ENCODE results near the gene CCL19. TPM values are rescaled to one million over a fixed set of nuclear protein-coding genes. Genes with fewer than 3 reads are reported as not detected.

The CCL19 gene
- total and polyA plus RNA-seq, 2 of the 8 experiments (the other 6 are each of a cell fraction or from before 2014, with no cell fraction given) = not detected

- WGBS, 2 experiments (ENCODE audit: extremely low coverage in 1 of 2, insufficient coverage in 1 of 2, insufficient read length in 1 of 2, insufficient replicate concordance in 2 of 2, low coverage in 1 of 2, low lambda C conversion rate in 2 of 2, missing lambda C conversion rate in 1 of 2) = 94% methylated on average over 4 of the region's 4 CpGs; no CpG with 5 or more reads in 1 of the 2 experiments
- no peak overlapping the region for H3K23ac ChIP-seq (ENCODE audit: insufficient read length)
These were observed 6.3 kb downstream of the CCL19 start for GRCh38 chr9:34684816-34685215.

More at GRCh38 chr9:34684816-34685215, 6.3 kb downstream of the CCL19 start:
- no peak overlapping the region for H3K4me2 ChIP-seq (ENCODE audit: insufficient read depth in 1 of 2, low read depth in 2 of 2, low read length in 2 of 2)
- no peak overlapping the region for H3K9ac ChIP-seq (replicated peaks in 1 of 4; ENCODE audit: extremely low read depth in 1 of 4, low read depth in 3 of 4, low read length in 3 of 4)
- no peaks in the 10 kb centered on the region for H3K79me1 ChIP-seq (ENCODE audit: low read depth, low read length)
- H3K14ac ChIP-seq (ENCODE audit: insufficient read length) = no peak overlapping the region
- POLR2A ChIA-PET (ENCODE audit: partially characterized antibody) = no interaction called here
- no peak overlapping the region for H2BK120ac ChIP-seq (replicated peaks; ENCODE audit: low read depth, low read length)
- H3K23me2 ChIP-seq (ENCODE audit: low read depth, low read length) = no peaks in the 10 kb centered on the region; the same call in 1 of the 2 replicates
- H2BK5ac ChIP-seq (ENCODE audit: low read depth, low read length) = no peak overlapping the region
- TF ChIP-seq TBP (IDR thresholded peaks at IDR 0.05; ENCODE audit: low read depth, low read length) (no peak), HDAC6 (IDR thresholded peaks at IDR 0.05; ENCODE audit: low read depth, low read length) (no peak), SIRT6 (IDR thresholded peaks at IDR 0.05; ENCODE audit: low read length) (no peak), NANOG (IDR thresholded peaks at IDR 0.05; ENCODE audit: insufficient read depth, low read depth, low read length, poor library complexity, severe bottlenecking) (no peak), PHF8 (conservative IDR thresholded peaks at IDR 0.05; ENCODE audit: low read depth, low read length) (no peak), CBX8 (IDR thresholded peaks at IDR 0.05; ENCODE audit: borderline replicate concordance, low read depth, low read length) (no peak), TAF1 (IDR thresholded peaks at IDR 0.05; ENCODE audit: low read depth, low read length) (no peak)
- H2BK12ac ChIP-seq (ENCODE audit: low read depth, low read length) = no peak overlapping the region
- H3K27ac ChIP-seq (ENCODE audit: low read depth, low read length) = no peak overlapping the region
- DNase-seq (ENCODE audit: low read depth in 1 of 2, low spot score in 2 of 2) = no peak
- H2AFZ ChIP-seq (ENCODE audit: low read length) = no peak overlapping the region
- no peak overlapping the region for H2BK15ac ChIP-seq (ENCODE audit: low read length)
- H4K91ac ChIP-seq (replicated peaks; ENCODE audit: insufficient read length, low read length) = no peak overlapping the region
- peaks cover 0 to 3% (median 1%) of the 10 kb centered on the region in 4 experiments; a peak in 2 of 7 replicates for H3K4me1 ChIP-seq (replicated peaks in 1 of 4; ENCODE audit: control insufficient read depth in 3 of 4, insufficient read depth in 4 of 4, low read length in 3 of 4)
- H4K8ac ChIP-seq (ENCODE audit: extremely low read depth, insufficient read depth, low read length) = no peak overlapping the region
- FAIRE-seq = no peak
- no peaks in the 10 kb centered on the region for H4K20me1 ChIP-seq (replicated peaks in 1 of 2; ENCODE audit: control insufficient read depth in 1 of 2, insufficient read depth in 2 of 2, low read length in 2 of 2)
- no peak overlapping the region for H3K18ac ChIP-seq (ENCODE audit: extremely low read depth, low read length)
- H3K27me3 ChIP-seq (replicated peaks in 1 of 4; ENCODE audit: control insufficient read depth in 3 of 4, extremely low read depth in 1 of 4, insufficient read depth in 3 of 4, low read length in 3 of 4) = no peaks in the 10 kb centered on the region
- no peak overlapping the region for H3K4ac ChIP-seq (replicated peaks; ENCODE audit: insufficient read length, low read depth, low read length)
- no peaks in the 10 kb centered on the region for H3K36me3 ChIP-seq (ENCODE audit: control insufficient read depth in 2 of 4, insufficient read depth in 4 of 4, low read length in 3 of 4)
- no peak overlapping the region for H3K4me3 ChIP-seq (ENCODE audit: extremely low read depth in 1 of 4, insufficient read depth in 2 of 4, low read depth in 3 of 4, low read length in 4 of 4)
- no peak overlapping the region for H2BK20ac ChIP-seq (ENCODE audit: low read length)
- no peak overlapping the region for H3K56ac ChIP-seq (replicated peaks; ENCODE audit: insufficient read length, low read depth, low read length)
- no peak overlapping the region for H2AK5ac ChIP-seq (ENCODE audit: low read depth, low read length)
- CTCF ChIA-PET (ENCODE audit: partially characterized antibody) = interaction anchor here (1.0 to 12.6 kb wide), 4 partner anchors 10 to 16 kb away, joined by 4 to 147 read pairs (median 22); no protein-coding TSS in a partner anchor
- H3K79me2 ChIP-seq (ENCODE audit: control insufficient read depth in 1 of 2, insufficient read depth in 2 of 2, low read length in 2 of 2) = no peaks in the 10 kb centered on the region
- H3K9me3 ChIP-seq (ENCODE audit: insufficient read depth in 2 of 2, low read depth in 1 of 2, low read length in 1 of 2) = no peaks in the 10 kb centered on the region
- no peak overlapping the region for H4K5ac ChIP-seq (ENCODE audit: insufficient read length, low read depth, low read length)
